Stimulated activated CD4-positive, alpha-beta T cell treated with anti-CD3 and anti-CD28 coated beads, TNF-alpha, amount 100 ng/mL, for 24 hours (primary cell): ENCODE measurements around the gene PTGS1.

Source experiments
- DNase-seq, 3 experiments: peaks; one replicate each; pipeline ENCODE4 v3.0.0-alpha.2; 2020; ENCODE audit warnings: low read depth in 3 of 3

Gene PTGS1

GRCh38 chr9:122374885-122375420, 4.1 kb downstream of the PTGS1 start:
- DNase-seq = no peak

DNA sequence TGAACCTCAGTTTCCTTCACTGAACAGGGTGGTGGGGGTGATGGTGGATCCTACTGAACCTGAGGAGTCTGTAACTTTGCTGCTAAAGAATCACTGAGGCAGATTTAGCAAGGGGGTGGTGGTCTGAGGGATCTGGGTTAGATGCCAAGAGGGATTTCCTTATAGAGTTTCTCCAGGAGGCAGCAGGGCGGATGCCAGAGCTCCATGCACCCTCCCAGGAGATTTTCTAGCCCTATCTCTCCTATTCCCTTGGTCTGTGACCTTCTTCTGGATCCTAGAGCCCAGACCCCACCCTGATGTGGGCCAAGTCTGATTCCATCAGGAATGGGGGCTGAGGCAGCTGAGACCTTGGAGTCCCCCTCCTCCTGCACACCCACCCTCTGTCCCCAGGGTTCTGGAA, 6.0 kb downstream of the PTGS1 start:
- no peak for DNase-seq

DNA sequence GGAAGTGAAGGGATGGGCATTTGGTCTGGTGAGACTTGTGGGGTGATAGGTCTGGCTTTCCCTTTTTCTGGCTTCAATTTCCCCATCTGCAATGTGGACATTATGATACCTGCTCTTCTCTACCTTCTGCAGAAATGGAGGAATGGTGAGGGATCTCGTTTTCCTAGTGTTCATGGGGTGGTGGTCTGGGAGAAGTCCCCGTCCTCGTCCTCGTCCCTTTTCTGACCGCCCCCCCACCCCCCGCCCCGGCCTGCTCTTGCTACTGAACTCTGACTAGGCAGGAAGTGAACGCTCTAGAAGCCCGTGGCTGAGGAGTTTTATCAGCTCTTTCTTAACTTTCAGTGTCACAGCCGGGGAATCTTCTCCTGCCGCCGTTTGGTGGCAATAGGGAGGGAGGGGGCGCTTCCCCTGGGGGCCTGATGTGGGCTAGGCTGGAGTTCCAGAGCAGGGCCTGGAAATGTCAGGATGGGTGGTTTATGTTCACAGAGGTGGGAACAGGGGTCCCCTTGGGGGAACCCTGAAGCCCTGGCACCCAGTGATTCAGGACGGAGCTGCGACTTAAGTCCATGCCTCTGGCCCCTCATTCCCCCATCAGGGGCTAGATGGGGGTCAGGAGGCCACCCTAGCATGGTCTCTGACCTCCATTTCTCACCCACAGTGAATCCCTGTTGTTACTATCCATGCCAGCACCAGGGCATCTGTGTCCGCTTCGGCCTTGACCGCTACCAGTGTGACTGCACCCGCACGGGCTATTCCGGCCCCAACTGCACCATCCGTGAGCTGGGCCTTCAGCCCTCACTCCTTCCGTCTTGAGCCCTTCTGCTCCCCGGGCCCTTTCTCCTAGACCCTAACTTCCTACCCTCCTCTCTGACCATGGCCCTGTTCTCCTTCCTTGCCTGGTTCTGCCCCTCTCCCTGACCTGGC, 6.7 kb downstream of the PTGS1 start:
- DNase-seq = no peak

DNA sequence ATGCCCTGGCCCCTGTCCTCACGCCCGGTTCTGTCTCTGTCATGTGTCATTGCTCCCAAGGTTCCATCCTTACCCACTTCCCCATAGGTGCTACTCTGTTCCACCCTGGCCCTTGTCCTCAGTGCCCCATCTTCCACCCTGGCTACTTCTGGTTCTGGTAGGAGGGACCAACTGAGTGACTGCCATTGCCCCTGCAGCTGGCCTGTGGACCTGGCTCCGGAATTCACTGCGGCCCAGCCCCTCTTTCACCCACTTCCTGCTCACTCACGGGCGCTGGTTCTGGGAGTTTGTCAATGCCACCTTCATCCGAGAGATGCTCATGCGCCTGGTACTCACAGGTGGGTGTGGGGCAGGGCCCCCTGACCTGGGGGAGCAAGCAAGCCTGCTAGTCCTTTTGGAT, 7.4 kb downstream of the PTGS1 start:
- DNase-seq = no peak

DNA sequence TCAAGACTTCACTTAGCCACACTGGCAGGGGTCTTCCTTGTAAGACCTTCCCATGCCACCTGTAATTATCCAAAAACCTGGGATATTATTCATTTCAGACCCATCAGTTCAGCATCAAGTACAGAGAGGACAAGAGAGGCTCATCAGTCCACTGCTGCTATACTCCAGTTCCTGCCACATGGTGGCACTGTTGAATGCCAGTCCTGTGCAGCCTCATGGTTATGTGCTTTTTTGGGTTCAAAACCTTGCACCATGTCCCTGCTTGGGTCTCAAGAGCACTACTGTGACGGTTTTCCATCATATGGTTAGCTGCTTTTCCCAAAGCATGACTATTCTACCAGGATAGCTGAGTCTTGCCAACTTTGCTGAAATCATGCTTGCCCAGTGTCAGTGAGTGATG, 8.5 kb downstream of the PTGS1 start:
- DNase-seq = no peak

DNA sequence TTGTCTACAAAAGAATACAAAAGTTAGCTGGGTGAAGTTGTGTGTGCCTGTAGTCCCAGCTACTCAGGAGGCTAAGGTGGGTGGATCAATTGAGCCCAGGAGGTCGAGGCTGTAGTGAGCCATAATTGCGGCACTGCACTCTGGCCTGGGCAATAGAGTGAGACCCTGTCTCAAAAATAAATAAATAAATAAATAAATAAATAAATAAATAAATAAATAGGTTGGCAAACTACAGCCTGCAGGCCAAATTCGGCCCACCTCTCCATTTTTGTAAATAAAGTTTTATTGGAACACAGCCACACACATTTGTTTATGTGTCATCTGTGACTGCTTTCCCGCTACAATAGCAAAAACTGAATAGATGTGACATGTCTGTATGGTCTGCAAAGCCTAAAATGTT, 9.5 kb downstream of the PTGS1 start:
- DNase-seq = no peak

GRCh38 chr9:122381206-122381950, 10.6 kb downstream of the PTGS1 start:
- DNase-seq = no peak

- DNase-seq = no peak
Measured at GRCh38 chr9:122382901-122383850, 12.4 kb downstream of the PTGS1 start.

- DNase-seq = no peak
Measured at GRCh38 chr9:122383992-122384461, 13.2 kb downstream of the PTGS1 start.

DNA sequence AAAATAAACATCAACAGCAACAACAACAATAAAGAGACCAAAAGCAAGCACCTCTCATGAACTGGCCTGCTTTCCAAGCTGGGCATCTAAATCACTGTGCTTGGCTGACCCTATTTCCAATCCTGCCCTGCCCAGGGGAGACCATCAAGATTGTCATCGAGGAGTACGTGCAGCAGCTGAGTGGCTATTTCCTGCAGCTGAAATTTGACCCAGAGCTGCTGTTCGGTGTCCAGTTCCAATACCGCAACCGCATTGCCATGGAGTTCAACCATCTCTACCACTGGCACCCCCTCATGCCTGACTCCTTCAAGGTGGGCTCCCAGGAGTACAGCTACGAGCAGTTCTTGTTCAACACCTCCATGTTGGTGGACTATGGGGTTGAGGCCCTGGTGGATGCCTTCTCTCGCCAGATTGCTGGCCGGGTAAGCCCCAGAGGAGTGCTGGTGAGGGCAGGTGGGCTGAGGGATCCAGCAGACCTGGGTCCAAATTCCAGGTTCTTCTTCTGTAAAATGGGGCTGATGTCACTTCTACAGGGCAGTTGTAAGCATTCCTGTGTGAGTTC, 15.6 kb downstream of the PTGS1 start:
- no peak for DNase-seq

GRCh38 chr9:122387536-122387935, 16.7 kb downstream of the PTGS1 start:
- no peak for DNase-seq

DNA sequence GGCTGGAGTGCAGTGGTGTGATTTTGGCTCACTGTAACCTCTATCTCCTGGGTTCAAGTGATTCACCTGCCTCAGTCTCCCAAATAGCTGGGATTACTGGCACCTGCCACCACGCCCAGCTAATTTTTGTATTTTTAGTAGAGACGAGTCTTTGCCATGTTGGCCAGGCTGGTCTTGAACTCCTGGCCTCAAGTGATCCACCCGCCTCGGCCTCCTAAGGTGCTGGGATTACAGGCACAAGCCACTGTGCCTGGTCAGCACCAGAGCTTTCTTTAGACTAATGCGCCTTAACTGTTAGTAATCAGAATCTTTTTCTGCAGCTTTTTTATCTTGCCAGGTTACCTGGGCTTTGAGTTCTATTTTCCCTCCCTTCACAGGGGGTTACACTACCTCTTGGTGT, 18.4 kb downstream of the PTGS1 start:
- no peak for DNase-seq

- DNase-seq = no peak
Measured at GRCh38 chr9:122389799-122390481, 19.1 kb downstream of the PTGS1 start.

- DNase-seq = no peak
Measured at GRCh38 chr9:122392284-122392683, 21.5 kb downstream of the PTGS1 start.

DNA sequence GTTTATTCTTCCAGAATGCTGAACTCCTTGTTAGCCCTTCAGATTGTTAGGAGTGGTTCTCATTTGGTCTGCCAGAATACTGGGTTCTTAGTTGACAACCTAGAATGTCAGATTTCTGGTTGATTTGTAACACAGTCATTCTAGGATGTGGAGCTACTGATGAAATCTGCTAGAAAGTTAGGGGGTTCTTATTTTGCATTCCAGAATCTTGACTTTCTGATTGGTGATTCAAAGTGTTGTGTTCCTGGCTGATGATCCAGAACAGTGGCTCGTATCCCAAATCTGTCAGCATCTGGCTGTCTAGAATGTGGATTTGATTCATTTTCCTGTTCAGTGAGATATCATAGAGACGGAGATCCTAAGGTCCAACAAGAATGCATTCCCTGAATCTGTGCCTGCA, 21.9 kb downstream of the PTGS1 start:
- DNase-seq = no peak

- DNase-seq = no peak
Measured at GRCh38 chr9:122393284-122393983, 22.6 kb downstream of the PTGS1 start.

DNA sequence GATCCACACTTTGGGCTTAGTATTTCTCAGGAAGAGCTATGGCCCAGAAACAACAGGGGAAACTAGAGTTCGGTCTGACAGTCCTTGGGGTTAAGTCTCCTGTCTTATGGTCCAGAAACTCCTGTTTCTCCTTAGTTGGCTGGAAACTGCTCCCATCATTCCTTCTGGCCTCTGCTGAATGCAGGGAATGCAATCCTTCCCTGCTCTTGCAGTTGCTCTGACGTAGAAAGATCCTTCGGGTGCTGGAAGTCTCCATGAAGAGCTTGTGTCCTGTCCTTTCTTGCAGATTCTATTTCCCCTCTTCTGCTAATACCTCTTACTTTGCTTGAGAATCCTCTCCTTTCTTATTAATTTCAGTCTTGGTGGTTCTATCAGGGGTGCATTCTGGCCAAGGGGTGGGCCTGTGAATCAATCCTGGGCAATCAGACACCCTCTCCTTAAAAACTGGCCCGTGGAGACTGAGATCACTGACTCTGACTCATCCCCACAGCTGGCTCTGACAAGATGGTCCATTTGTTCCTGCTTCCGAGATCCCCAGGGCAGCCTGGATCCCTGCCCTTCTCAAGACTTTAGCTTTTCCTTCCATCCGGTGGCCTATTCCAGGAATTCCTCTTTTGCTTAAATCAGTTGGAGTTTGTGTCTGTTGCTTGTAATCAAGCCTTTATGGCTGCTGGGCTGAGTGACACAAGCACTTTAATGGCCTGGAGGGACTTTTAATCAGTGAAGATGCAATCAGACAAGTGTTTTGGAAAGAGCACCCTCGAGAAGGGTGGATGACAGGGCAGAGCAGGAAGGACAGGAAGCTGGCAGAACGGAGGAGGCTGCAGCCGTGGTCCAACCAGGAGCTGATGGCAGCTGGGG, 23.7 kb downstream of the PTGS1 start:
- no peak for DNase-seq

GRCh38 chr9:122396614-122397148, 25.9 kb downstream of the PTGS1 start:
- DNase-seq = no peak

GRCh38 chr9:122397749-122398148, 26.9 kb downstream of the PTGS1 start:
- no peak for DNase-seq
